HS-5 (cell line): ENCODE data around the gene PLEKHM2.
A peak's percentile ranks its signal among the peaks of the same experiment; 100 is the strongest.
"Not testable (repeated sequence)": the region's sequence is repeated elsewhere in the genome, so short reads cannot be mapped to it uniquely, and the experiment has no call there.

Experiments
- DNase-seq: peaks from one replicate; pipeline ENCODE4 v3.0.0-alpha.2; 2012; ENCODE audit warnings: low read depth

PLEKHM2 gene

DNA sequence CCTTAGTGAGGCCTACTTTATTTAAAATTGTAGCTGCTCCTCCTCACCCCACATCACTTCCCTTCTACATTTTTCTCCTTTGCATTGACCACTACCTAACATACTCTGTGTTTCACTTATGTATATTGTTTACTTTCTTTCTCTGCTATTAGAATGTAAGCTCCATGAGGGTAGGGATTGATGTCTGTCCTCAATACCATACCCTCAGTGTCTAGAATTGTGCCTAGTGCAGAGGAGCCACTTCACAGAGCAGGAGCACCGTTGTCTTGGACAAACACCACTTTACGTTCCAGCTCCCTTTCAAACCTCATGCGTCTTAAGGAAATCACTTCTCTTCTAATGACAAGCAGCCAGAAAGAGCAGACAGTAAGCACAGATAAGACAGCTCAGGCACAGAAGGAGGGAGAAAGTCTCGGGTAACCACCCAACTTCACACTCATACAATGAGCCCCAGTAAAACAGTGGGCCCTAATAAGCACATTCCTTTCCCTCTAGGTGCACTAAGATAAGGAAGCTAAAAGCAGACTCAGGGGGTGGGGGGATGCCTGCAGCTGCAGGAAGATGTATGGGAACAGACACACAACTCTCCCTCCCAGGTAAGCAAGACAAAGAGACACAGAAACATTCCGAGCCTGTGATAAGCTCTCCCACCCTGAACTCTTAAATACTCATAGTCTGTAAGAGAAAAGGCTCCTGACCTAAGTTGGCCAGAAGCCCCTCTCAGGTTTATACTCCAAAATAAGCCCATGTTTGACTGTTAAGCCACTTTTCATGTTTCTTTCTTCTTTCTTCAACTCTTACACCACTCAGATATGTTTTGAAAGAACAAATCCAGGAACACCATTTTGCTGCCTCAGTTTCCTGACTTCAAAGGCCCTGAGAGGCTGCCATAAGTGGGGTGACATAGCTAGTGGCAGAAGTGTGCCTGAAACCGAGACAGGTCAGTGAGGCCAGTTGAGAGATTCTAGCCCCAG lies 7.1 kb upstream of the PLEKHM2 start:
- no peak for DNase-seq

DNA sequence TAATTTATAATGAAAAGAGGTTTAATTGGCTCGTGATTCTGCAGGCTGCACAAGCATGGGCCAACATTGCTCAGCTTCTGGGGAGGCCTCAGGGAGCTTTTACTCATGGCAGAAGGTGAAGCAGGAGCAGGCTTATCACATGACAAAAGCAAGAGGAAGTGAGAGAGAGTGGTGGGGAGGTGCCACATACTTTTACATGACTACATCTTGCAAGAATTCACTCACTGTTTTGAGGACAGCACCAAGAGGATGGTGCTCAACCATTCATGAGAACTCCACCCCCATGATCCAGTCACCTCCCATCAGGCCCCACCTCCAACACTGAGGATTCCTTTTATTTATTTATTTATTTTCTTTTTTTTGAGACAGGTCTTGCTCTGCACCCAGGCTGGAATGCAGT lies 5.5 kb upstream of the PLEKHM2 start:
- DNase-seq = peak; percentile 78

DNA sequence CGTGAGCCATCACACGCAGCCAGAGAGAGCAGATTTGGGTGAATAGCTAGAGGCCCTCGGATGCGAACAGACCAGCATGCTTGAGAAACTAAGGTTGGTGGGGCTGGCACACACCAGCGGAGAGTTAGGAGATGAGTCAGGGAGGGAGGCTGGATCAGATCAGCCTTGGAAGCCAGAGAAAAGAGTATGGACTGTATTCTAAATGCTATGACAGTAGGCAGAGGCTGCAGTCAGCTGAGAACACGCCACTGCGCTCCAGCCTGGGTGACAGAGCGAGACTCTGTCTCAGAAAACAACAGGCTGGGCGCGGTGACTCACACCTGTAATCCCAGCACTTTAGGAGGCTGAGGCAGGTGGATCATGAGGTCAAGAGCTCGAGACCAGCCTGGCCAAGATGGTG lies 4.0 kb upstream of the PLEKHM2 start:
- DNase-seq = peak; percentile 58

GRCh38 chr1:15680561-15681348 lies 3.4 kb upstream of the PLEKHM2 start:
- peak; percentile 83 for DNase-seq

- DNase-seq = no peak
These were observed 2.5 kb upstream of the PLEKHM2 start for GRCh38 chr1:15681349-15682292.

DNA sequence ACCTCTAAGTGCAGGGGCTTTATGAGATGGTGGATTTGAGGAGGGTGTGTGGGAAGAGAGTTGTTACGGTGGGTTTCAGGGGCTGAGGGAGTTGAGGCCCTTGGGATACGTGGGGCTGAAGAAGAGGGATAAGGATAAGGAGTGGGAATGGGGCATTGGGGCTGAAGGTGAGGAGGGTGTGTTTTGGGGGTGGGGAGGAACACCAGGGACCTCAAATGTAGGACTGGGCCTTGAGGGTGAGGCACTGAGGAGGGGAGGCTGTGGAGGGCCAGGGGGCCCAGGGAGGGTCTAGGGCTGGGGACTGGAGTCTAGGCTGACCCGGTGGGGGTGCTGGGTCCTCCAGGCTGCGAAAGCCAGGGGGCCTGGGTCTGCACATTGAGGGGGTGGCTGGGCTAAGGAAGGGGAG lies 1.2 kb upstream of the PLEKHM2 start:
- DNase-seq = no peak

DNA sequence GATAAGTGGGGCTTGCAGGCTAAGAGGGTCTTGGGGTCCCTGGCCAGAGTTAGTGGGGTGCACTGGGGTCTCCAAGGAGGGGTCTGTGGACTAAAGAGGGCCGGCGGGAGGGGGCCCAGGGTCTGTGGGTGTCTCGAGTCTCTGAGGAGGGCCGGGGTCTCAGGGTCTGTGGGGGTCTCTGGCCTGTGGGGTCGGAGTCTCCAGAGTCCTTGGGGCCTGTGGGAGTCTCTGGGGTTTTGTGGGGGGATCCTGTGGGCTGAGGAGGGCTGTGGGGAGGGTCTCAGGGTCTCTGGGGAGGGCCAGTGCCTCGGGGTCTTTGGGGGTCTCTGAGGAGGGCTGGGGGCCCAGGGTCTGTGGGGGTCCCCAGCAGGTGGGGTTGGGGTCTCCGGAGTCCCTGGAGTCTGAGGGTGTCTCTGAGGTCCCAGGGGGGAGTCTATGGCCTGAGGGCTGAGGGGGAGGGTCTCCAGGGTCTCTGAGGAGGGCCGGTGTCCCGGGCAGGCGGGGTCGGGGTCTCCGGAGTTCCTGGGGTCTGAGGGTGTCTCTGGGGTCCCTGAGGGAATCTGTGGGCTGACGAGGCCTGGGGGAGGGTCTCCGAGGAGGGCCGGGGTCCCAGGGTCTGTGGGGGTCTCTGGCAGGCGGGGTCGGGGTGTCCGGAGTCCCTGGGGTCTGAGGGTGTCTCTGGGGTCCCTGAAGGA lies 628 bp upstream of the PLEKHM2 start:
- DNase-seq = no peak

GRCh38 chr1:15684468-15685291 lies 560 bp downstream of the PLEKHM2 start:
- DNase-seq = no peak

DNA sequence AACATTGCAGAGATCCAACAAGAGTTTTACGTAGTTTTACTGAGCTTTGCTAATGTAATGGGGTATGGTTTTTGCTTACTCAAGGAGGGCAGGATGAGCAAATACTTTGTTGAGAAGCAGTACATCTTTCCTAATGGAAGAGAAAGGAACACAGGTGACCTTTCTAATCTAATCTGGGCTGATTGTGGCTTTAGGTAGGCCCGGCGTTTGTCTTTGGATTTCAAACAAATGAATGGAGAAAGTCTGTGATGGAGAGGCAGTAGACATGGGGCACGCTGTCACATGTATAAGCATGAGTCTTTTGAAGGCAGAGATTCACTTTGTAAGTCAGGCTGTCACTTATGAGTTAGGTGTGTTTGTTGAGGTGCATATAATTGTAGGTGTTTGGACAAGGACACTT lies 1.7 kb downstream of the PLEKHM2 start:
- DNase-seq = no peak

DNA sequence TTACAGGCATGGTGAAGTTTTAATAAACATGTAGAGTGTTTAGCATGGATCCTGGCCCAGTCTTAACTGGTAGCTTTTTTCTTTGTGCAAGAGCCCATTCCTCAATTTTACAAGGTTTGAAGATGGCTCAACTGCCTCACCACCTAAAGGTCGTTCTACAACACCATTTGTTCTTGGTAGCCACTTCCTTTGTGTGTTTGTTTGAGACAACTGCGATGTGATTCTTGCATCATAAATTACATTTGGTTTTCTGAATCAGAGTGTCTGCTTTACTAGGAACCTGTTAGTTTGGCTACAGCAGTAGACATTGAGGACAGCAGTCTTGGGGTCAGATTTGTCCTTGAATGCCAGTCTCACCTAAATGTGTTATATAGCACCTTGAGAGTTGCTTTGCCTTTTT lies 3.3 kb downstream of the PLEKHM2 start:
- DNase-seq = no peak

DNA sequence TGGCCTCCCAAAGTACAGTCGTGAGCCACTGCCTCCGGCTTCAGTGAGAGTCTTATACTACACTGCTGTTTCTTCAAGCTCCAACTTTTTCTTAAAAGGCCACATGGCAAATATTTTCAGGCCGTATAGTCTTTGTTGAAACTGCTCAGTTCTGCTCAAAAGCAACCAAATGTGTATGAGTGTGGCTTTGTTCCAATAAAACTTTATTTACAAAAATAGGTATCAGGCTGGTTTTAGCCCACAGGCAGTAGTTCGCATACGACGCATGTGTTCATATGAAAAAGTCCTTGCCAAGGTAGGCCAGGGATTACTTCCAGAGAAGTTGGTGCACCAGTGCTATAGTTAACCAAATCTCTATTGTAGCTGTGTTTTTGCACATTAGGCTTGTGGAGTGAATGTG lies 6.2 kb downstream of the PLEKHM2 start:
- DNase-seq = no peak

DNA sequence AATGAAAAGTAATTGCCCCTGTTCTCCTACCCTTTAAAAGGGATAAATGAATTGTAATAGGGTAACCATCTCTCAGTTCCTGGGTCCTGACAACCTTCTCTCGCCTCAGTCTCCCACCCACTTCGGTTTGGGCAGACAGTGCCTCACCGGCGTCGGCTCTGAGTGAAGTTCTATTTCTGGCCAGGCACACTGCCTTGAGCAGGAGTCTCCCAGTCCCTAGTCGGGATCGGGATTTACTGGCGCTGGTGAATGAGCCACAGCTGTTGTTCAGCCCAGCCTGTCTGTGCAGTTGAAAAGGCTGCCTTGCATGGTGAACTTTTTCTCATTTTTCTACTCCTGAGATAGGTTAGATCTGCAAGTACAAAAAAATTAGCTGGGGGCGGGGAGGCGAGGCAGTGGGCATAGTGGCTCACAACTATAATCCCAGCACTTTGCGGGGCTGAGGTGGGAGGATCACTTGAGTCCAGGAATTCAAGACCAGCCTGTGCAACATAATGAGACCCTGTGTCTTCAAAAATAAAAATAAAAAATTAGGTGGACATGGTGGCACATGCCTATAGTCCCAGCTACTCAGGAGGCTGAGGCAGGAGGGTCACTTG lies 7.4 kb downstream of the PLEKHM2 start:
- no peak for DNase-seq

- no peak for DNase-seq
These were observed 8.1 kb downstream of the PLEKHM2 start for GRCh38 chr1:15692121-15692682.

DNA sequence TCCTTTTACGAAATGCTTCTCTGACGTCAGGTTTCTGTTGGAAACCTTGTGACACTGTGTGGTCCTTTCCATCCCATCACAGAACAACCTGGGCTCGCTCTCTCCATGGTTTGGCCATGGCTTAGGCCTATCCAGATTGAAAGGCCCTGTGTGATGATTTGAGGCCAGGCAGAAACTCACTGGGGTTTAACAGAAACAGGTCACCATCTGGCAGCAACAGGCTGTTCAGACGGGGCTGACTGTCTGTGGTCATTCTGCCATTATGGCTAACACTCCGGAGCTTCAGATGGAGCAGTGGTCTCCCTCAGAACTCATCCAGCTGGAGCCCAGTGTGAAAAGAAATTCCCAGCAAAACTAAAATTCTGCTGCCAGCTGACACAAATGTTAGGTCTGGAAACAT lies 9.3 kb downstream of the PLEKHM2 start:
- no peak for DNase-seq

DNA sequence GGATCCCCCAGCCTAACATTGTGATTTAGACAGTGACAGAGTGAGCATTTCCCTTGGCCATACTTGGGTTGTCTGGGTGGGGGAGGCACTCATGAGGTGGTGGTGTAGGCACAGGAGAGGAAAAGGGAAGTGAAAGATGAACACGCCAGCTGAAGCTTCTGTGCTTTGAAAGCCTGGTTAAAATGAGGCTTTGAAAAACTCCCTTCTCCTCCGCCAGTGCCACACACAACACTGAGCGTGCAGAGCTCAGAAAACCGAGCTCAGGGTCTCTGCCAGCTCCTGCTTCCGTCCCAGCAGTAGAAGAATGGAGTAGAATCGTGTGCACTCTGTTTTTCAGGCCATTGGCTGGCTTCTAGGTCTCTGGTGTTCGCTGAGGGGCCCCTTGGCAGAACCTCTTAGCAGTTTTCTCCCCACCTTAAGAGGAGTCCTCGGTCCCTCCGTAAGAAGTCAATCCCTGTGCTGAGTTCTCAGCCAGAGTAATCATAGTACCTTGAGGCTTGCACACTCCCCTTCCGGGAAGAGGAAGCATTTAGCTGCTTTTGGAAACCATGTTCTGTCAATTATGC lies 12.9 kb downstream of the PLEKHM2 start:
- DNase-seq = no peak

DNA sequence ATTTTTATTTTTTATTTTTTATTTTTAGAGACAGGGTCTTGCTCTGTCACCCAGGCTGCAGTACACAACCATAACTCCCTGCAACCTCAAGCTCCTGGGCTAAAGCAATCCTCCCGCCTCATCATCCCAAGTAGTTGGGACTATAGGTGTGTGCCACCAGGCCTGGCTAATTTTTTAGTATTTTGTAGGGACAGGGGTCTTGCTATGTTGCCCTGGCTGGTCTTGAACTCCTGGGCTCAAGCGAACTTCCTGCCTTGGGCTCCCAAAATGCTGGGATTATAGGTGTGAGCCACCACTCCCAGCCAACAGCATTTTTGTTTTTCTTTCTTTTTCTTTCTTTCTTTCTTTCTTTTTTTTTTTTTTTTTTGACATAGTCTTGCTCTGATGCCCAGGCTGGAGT lies 14.1 kb downstream of the PLEKHM2 start:
- no peak for DNase-seq

GRCh38 chr1:15699321-15699720 lies 15.2 kb downstream of the PLEKHM2 start:
- not testable (repeated sequence) for DNase-seq

DNA sequence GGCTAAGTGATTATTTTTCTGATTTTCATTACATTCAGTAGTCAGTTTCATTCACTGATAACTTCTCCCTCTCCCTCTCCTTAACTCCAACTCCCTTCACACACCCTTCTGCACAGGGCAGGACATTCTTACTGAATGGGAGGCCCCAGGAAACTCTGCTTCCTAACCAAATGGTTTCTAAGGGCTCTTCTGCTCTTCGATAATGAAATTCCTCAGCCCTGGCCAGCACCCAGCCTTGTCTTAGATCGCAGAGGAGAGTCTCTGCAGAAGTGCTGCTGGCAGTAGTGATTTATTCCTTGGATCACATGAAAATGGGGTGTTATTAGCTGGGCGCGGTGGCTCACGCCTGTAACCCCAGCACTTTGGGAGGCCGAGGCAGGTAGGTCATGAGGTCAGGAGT lies 16.4 kb downstream of the PLEKHM2 start:
- DNase-seq = no peak

- no peak for DNase-seq
These were observed 17.7 kb downstream of the PLEKHM2 start for GRCh38 chr1:15701784-15702183.
